DMS 273 treated with DMSO at 0.1 percent for 48 hours (cell line): ENCODE results near the gene ZNF33B.
"Not testable (repeated sequence)": the region's sequence is repeated elsewhere in the genome, so short reads cannot be mapped to it uniquely, and the experiment has no call there.

ENCODE experiments used
- DNase-seq: peaks from one replicate; lab custom pipeline; 2025; lab: John Stamatoyannopoulos, UW

ZNF33B gene

GRCh38 chr10:42615419-42615818, 23.0 kb downstream of the ZNF33B start:
- no peak for DNase-seq

- DNase-seq = no peak
These were observed 28.5 kb downstream of the ZNF33B start for GRCh38 chr10:42609872-42610271.

- DNase-seq = no peak
These were observed 40.0 kb downstream of the ZNF33B start for GRCh38 chr10:42598249-42598873.

GRCh38 chr10:42596196-42596595, 42.2 kb downstream of the ZNF33B start:
- no peak for DNase-seq

- no peak for DNase-seq
These were observed 44.1 kb downstream of the ZNF33B start for GRCh38 chr10:42594246-42594650.

GRCh38 chr10:42593284-42593683, 45.1 kb downstream of the ZNF33B start:
- no peak for DNase-seq

GRCh38 chr10:42583828-42584227, 54.5 kb downstream of the ZNF33B start:
- DNase-seq = no peak

- no peak for DNase-seq
These were observed 60.4 kb downstream of the ZNF33B start for GRCh38 chr10:42578019-42578418.

GRCh38 chr10:42576338-42576737, 62.0 kb downstream of the ZNF33B start:
- DNase-seq = no peak

GRCh38 chr10:42574336-42574735, 64.0 kb downstream of the ZNF33B start:
- no peak for DNase-seq

GRCh38 chr10:42556931-42557330, 81.4 kb downstream of the ZNF33B start:
- no peak for DNase-seq

GRCh38 chr10:42553576-42553975, 84.8 kb downstream of the ZNF33B start:
- not testable (repeated sequence) for DNase-seq

- no peak for DNase-seq
These were observed 85.3 kb downstream of the ZNF33B start for GRCh38 chr10:42553064-42553407.

GRCh38 chr10:42552188-42553063, 85.9 kb downstream of the ZNF33B start:
- DNase-seq = peak; percentile 86

- DNase-seq = no peak
These were observed 86.7 kb downstream of the ZNF33B start for GRCh38 chr10:42551582-42552187.

- DNase-seq = no peak
These were observed 88.5 kb downstream of the ZNF33B start for GRCh38 chr10:42549851-42550250.

- no peak for DNase-seq
These were observed 90.1 kb downstream of the ZNF33B start for GRCh38 chr10:42548254-42548653.

GRCh38 chr10:42544945-42545344, 93.4 kb downstream of the ZNF33B start:
- no peak for DNase-seq

GRCh38 chr10:42543840-42544372, 94.5 kb downstream of the ZNF33B start:
- DNase-seq = no peak
